Fibroblast of lung (primary cell): ENCODE measurements around the gene FAM53B.

Source experiments
- CTCF ChIP-seq, 2 donors: IDR thresholded peaks in 1 of 2; conservative IDR thresholded peaks in 1 of 2; 1 replicate in 1 of 2; 2 replicates in 1 of 2; pipeline ENCODE4 v1.5.1; 2011 to 2012; ENCODE audit warnings: low read length in 2 of 2, control low read depth in 1 of 2, inconsistent platforms in 1 of 2, low read depth in 1 of 2, mild to moderate bottlenecking in 1 of 2
- EZH2 ChIP-seq: IDR thresholded peaks from 2 replicates; pipeline ENCODE4 v1.5.1; 2012; ENCODE audit warnings: low read length, control low read depth, mild to moderate bottlenecking; ENCODE audit errors: missing control alignments

GRCh38 chr10:124747745-124748144, 3.6 kb upstream of the FAM53B start:
- TF ChIP-seq CTCF (conservative IDR thresholded peaks at IDR 0.05 in 1 of 2, IDR thresholded peaks at IDR 0.05 in 1 of 2; ENCODE audit: low read depth in 1 of 2, low read length in 2 of 2): no peak
- no peak for TF ChIP-seq EZH2
